Mesendoderm (in vitro differentiated cells): ENCODE measurements around the gene HSPA8.
"Not testable (repeated sequence)": the region's sequence is repeated elsewhere in the genome, so short reads cannot be mapped to it uniquely, and the experiment has no call there.

Experiments
- DNase-seq: peaks from one replicate; pipeline ENCODE4 v3.0.0; 2013
- H2AK5ac ChIP-seq: 2 replicates; pipeline ENCODE4 v1.6.1; 2013; ENCODE audit warnings: low read length, inconsistent platforms
- H2BK120ac ChIP-seq: 2 replicates; pipeline ENCODE4 v1.6.1; 2013; ENCODE audit warnings: low read depth, mild to moderate bottlenecking, low read length, moderate library complexity, mixed read lengths
- H2BK15ac ChIP-seq: replicated peaks from 2 replicates; pipeline ENCODE4 v1.6.1; 2013; ENCODE audit warnings: low read depth, mild to moderate bottlenecking, moderate library complexity
- H2BK5ac ChIP-seq: 2 replicates; pipeline ENCODE4 v1.6.1; 2013; ENCODE audit warnings: low read length, inconsistent platforms
- H3K18ac ChIP-seq: 2 replicates; pipeline ENCODE4 v1.6.1; 2013; ENCODE audit warnings: mild to moderate bottlenecking, low read length, mixed read lengths
- H3K23ac ChIP-seq: one replicate; pipeline ENCODE4 v1.6.1; 2013; ENCODE audit warnings: low read length
- H3K27ac ChIP-seq: 2 replicates; pipeline ENCODE4 v1.5.1; 2013; ENCODE audit warnings: low read depth, mild to moderate bottlenecking, inconsistent platforms, low read length, moderate library complexity
- H3K27me3 ChIP-seq: 2 replicates; pipeline ENCODE4 v1.6.1; 2013; ENCODE audit warnings: low read length, control low read depth, mild to moderate bottlenecking, inconsistent platforms; ENCODE audit not compliant: insufficient read depth, poor library complexity
- H3K36me3 ChIP-seq: 2 replicates; pipeline ENCODE4 v1.6.1; 2013; ENCODE audit warnings: low read length, inconsistent platforms; ENCODE audit not compliant: control insufficient read depth, insufficient read depth
- H3K4ac ChIP-seq: one replicate; pipeline ENCODE4 v1.6.1; 2013; ENCODE audit warnings: low read depth, mild to moderate bottlenecking, low read length, moderate library complexity
- H3K4me1 ChIP-seq: 2 replicates; pipeline ENCODE4 v1.6.1; 2013; ENCODE audit warnings: low read depth, low read length, inconsistent platforms; ENCODE audit not compliant: control insufficient read depth
- H3K4me2 ChIP-seq: 2 replicates; pipeline ENCODE4 v1.6.1; 2013; ENCODE audit warnings: low read length
- H3K4me3 ChIP-seq: 2 replicates; pipeline ENCODE4 v1.5.1; 2013; ENCODE audit warnings: mild to moderate bottlenecking, low read length
- H3K56ac ChIP-seq: one replicate; pipeline ENCODE4 v1.6.1; 2013; ENCODE audit warnings: low read length
- H3K79me1 ChIP-seq: 2 replicates; pipeline ENCODE4 v1.6.1; 2013; ENCODE audit warnings: low read length, inconsistent platforms
- H3K79me2 ChIP-seq: 2 replicates; pipeline ENCODE4 v1.6.1; 2013; ENCODE audit warnings: mild to moderate bottlenecking, low read length; ENCODE audit not compliant: control insufficient read depth, insufficient read depth
- H3K9ac ChIP-seq: 2 replicates; pipeline ENCODE4 v1.6.1; 2013; ENCODE audit warnings: low read length, inconsistent platforms
- H4K5ac ChIP-seq: one replicate; pipeline ENCODE4 v1.6.1; 2013; ENCODE audit warnings: low read length
- H4K8ac ChIP-seq: one replicate; pipeline ENCODE4 v1.6.1; 2013; ENCODE audit warnings: low read depth, mild to moderate bottlenecking, control low read depth, low read length, moderate library complexity
- WGBS: extraction: QIAGEN DNeasy Blood & Tissue Kit; methylation state at CpG from one replicate; pipeline ENCODE4 v1.1.7; 2013; ENCODE audit warnings: low lambda C conversion rate, missing lambda C conversion rate; ENCODE audit not compliant: insufficient coverage; ENCODE audit errors: extremely low coverage; 5-methylcytosine and 5-hydroxymethylcytosine counted together

Gene HSPA8

DNA sequence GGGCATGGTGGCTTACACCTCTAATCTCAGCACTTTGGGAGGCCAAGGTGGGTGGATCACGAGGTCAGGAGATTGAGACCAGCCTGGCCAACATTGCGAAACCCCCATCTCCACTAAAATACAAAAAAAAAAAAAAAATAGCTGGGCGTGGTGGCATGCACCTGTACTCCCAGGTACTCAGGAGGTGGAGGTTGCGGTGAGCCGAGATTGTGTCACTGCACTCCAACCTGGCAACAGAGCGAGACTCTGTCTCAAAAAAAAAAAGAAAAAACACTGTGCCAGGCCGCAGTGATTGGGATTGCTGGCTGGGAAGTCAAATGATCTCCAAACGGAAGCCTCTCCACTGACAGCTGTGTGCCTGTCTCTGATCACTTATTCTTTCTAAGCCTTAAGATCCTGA is 28.2 kb upstream of the HSPA8 start:
- H3K36me3 ChIP-seq, H3K23ac ChIP-seq, H4K8ac ChIP-seq, H2BK5ac ChIP-seq, H3K18ac ChIP-seq, H4K5ac ChIP-seq, DNase-seq, H2AK5ac ChIP-seq, H2BK15ac ChIP-seq, H3K79me2 ChIP-seq, H3K4me2 ChIP-seq, H3K9ac ChIP-seq, H3K4me3 ChIP-seq, H3K4ac ChIP-seq, H3K27ac ChIP-seq, H3K27me3 ChIP-seq, H2BK120ac ChIP-seq, H3K79me1 ChIP-seq, H3K4me1 ChIP-seq, H3K56ac ChIP-seq: not testable (repeated sequence)
- WGBS = no CpG with 5 or more reads among the region's 8 CpGs

DNA sequence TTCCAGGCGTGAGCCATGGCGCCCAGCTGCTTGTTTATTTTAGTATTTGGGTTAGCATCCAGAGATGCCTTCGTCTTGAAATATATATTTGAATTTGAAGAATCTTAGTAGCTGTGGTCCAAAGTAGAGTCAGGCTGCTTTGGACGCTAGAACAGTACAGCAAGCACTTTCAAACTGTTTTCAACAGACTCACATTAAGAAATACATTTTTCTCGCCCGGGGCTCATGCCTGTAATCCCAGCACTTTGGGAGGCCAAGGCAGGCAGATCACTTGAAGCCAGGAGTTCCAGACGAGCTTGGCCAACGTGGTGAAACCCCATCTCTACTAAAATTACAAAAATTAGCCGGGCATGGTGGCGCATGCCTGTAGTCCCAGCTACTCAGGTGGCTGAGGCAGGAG is 27.0 kb upstream of the HSPA8 start:
- not testable (repeated sequence) for H3K9ac ChIP-seq, H2AK5ac ChIP-seq, H2BK15ac ChIP-seq, H3K4me1 ChIP-seq, H3K56ac ChIP-seq, H3K36me3 ChIP-seq, H2BK120ac ChIP-seq, H3K79me1 ChIP-seq, H4K5ac ChIP-seq, H3K18ac ChIP-seq, H4K8ac ChIP-seq, H3K27ac ChIP-seq, DNase-seq, H3K79me2 ChIP-seq, H3K27me3 ChIP-seq, H2BK5ac ChIP-seq, H3K23ac ChIP-seq, H3K4me3 ChIP-seq, H3K4ac ChIP-seq, H3K4me2 ChIP-seq
- WGBS = no CpG with 5 or more reads among the region's 10 CpGs

- not testable (repeated sequence) for H2BK120ac ChIP-seq, H2BK15ac ChIP-seq, H4K5ac ChIP-seq, H3K36me3 ChIP-seq, H3K18ac ChIP-seq, DNase-seq, H3K4ac ChIP-seq, H3K56ac ChIP-seq, H3K9ac ChIP-seq, H4K8ac ChIP-seq, H2AK5ac ChIP-seq, H3K79me2 ChIP-seq, H3K4me2 ChIP-seq, H3K27me3 ChIP-seq, H3K4me3 ChIP-seq, H3K27ac ChIP-seq, H3K23ac ChIP-seq, H3K4me1 ChIP-seq, H2BK5ac ChIP-seq, H3K79me1 ChIP-seq
- WGBS = no CpG with 5 or more reads among the region's 5 CpGs
Measured at GRCh38 chr11:123087657-123088056, 25.7 kb upstream of the HSPA8 start.

DNA sequence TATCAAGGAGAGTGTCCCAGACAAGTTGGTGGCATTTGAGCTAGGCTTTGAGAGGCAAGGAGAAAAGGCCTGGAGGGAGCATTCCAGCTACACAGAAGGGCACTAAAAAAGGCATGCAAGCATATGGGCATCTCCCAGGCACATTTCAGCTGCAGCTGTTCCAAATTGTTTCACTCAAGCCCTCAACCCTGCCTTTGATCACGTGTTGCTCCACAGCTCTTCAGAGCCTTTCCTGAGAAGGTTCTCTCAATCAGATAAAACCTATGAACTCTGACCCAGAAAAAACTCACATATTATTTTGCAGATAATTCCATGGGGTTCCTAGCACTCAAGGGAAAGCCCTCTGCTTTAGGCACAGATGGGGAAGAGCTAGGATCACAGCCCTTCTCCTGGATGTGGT is 24.4 kb upstream of the HSPA8 start:
- no peaks in the 10 kb centered on the region for H3K4me1 ChIP-seq
- H3K27ac ChIP-seq = no peak overlapping the region
- WGBS = no CpG with 5 or more reads among the region's 1 CpG
- H3K4ac ChIP-seq = no peak overlapping the region
- H2BK120ac ChIP-seq = no peak overlapping the region
- H3K56ac ChIP-seq = no peak overlapping the region
- no peak overlapping the region for H2BK15ac ChIP-seq
- no peak overlapping the region for H3K9ac ChIP-seq
- no peak overlapping the region for H3K23ac ChIP-seq
- H3K79me1 ChIP-seq = no peaks in the 10 kb centered on the region
- no peak overlapping the region for H4K5ac ChIP-seq
- no peak overlapping the region for H4K8ac ChIP-seq
- no peak overlapping the region for H2AK5ac ChIP-seq
- no peak for DNase-seq
- H3K4me3 ChIP-seq = no peak overlapping the region
- no peaks in the 10 kb centered on the region for H3K79me2 ChIP-seq
- no peak overlapping the region for H3K4me2 ChIP-seq
- H3K27me3 ChIP-seq = no peaks in the 10 kb centered on the region
- H2BK5ac ChIP-seq = no peak overlapping the region
- no peak overlapping the region for H3K18ac ChIP-seq
- no peaks in the 10 kb centered on the region for H3K36me3 ChIP-seq

GRCh38 chr11:123085497-123085896 is 23.6 kb upstream of the HSPA8 start:
- WGBS = no CpG with 5 or more reads among the region's 5 CpGs
- Histone ChIP-seq H3K79me1 (no peaks in the 10 kb centered on the region), H3K23ac (no peak overlapping the region), H4K8ac (no peak overlapping the region), H3K4me3 (no peak overlapping the region), H3K56ac (no peak overlapping the region), H2AK5ac (no peak overlapping the region), H3K27ac (no peak overlapping the region), H3K36me3 (no peaks in the 10 kb centered on the region), H3K4ac (no peak overlapping the region), H3K4me1 (no peaks in the 10 kb centered on the region), H3K4me2 (no peak overlapping the region), H3K18ac (no peak overlapping the region), H2BK120ac (no peak overlapping the region), H3K79me2 (no peaks in the 10 kb centered on the region), H3K27me3 (no peaks in the 10 kb centered on the region), H4K5ac (no peak overlapping the region), H3K9ac (no peak overlapping the region), H2BK5ac (no peak overlapping the region), H2BK15ac (no peak overlapping the region)
- DNase-seq = no peak

DNA sequence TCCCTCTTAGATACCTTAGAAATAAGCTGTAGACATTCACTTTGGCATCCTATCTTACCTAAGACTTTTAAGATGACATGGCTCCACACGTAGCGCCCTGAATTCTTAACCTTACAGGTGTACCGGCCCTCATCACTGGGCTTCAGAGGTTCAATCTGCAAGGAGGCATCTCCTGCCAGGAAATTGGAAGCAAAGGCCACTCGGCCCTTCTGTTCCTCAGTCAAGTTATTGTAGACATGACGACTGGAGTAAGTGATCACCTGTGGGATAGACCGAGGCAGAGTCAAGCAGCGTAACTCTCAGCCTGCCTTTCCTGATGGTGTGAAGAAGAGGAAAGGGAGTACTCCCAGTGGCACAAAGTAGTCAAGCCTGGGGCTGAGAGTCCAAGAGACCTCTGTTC is 22.5 kb upstream of the HSPA8 start:
- no CpG with 5 or more reads among the region's 7 CpGs for WGBS
- H2BK5ac ChIP-seq = no peak overlapping the region
- DNase-seq = no peak
- H2BK120ac ChIP-seq = no peak overlapping the region
- no peak overlapping the region for H3K27ac ChIP-seq
- no peak overlapping the region for H3K4me2 ChIP-seq
- no peaks in the 10 kb centered on the region for H3K79me1 ChIP-seq
- no peak overlapping the region for H3K23ac ChIP-seq
- H2AK5ac ChIP-seq = no peak overlapping the region
- H4K8ac ChIP-seq = no peak overlapping the region
- H4K5ac ChIP-seq = no peak overlapping the region
- H2BK15ac ChIP-seq = no peak overlapping the region
- H3K4ac ChIP-seq = no peak overlapping the region
- no peaks in the 10 kb centered on the region for H3K4me1 ChIP-seq
- no peak overlapping the region for H3K18ac ChIP-seq
- H3K27me3 ChIP-seq = no peaks in the 10 kb centered on the region
- peaks cover 3% of the 10 kb centered on the region for H3K36me3 ChIP-seq
- H3K56ac ChIP-seq = no peak overlapping the region
- H3K9ac ChIP-seq = no peak overlapping the region
- H3K4me3 ChIP-seq = no peak overlapping the region
- H3K79me2 ChIP-seq = no peaks in the 10 kb centered on the region
